Panc1 (cell line): ENCODE data around the gene KRTAP26-1. TPM values are rescaled to one million over a fixed set of nuclear protein-coding genes. Genes with fewer than 3 reads are reported as not detected.

ENCODE experiments used
- ATAC-seq: fragments of 200-7000 bp; cut with Tn5 transposase; 2 replicates; pipeline ENCODE4 v1.9.1; 2020; ENCODE audit warnings: mild to moderate bottlenecking, moderate library complexity
- BruUV-seq: library from RNA; stranded (reverse); fragments of 400-500 nt; replicated peaks from 2 replicates; lab custom pipeline; 2021; lab: Mats Ljungman, UMichigan
- CTCF ChIA-PET: fragments of 300-600 bp; sonication (Branson Sonifier 250); formaldehyde crosslinking; loops from one replicate; lab custom pipeline; 2022; ENCODE audit warnings: antibody characterized with exemption; lab: Charles Lee
- POLR2A ChIA-PET: fragments of 300-600 bp; sonication (Branson Sonifier 250); formaldehyde crosslinking; loops from one replicate; lab custom pipeline; 2022; ENCODE audit warnings: antibody characterized with exemption; lab: Charles Lee
- DNase-seq: peaks from one replicate; pipeline ENCODE4 v3.0.0-alpha.2; 2010; ENCODE audit warnings: low read depth, low spot score
- H3K27ac ChIP-seq: 2 replicates; pipeline ENCODE4 v1.5.1; 2011; ENCODE audit warnings: mild to moderate bottlenecking, low read length, inconsistent platforms
- H3K27me3 ChIP-seq: fragments of 200-500 bp; sonication (Bioruptor generic); 2 replicates; pipeline ENCODE4 v1.6.0; 2014; ENCODE audit warnings: low read length, inconsistent platforms; ENCODE audit not compliant: control insufficient read depth, insufficient read depth
- H3K36me3 ChIP-seq: fragments of 200-500 bp; sonication (Bioruptor generic); 2 replicates; pipeline ENCODE4 v1.5.1; 2014; ENCODE audit warnings: inconsistent platforms, mild to moderate bottlenecking, low read length, moderate library complexity; ENCODE audit not compliant: control insufficient read depth, insufficient read depth
- H3K4me1 ChIP-seq: 2 replicates; pipeline ENCODE4 v1.5.1; 2011; ENCODE audit warnings: inconsistent platforms, mild to moderate bottlenecking, low read length, moderate library complexity; ENCODE audit not compliant: control insufficient read depth, insufficient read depth
- H3K4me3 ChIP-seq, 2 experiments: 2 replicates each; pipeline ENCODE4 v1.5.1; 2011 to 2012; ENCODE audit warnings: low read depth in 2 of 2, low read length in 2 of 2, mild to moderate bottlenecking in 2 of 2, inconsistent platforms in 1 of 2, moderate library complexity in 1 of 2
- H3K9me3 ChIP-seq: fragments of 200-500 bp; sonication (Bioruptor generic); 2 replicates; pipeline ENCODE4 v1.5.1; 2014; ENCODE audit warnings: low read depth, mild to moderate bottlenecking, inconsistent platforms, low read length, moderate library complexity; ENCODE audit not compliant: control insufficient read depth, insufficient read depth
- POLR2AphosphoS5 ChIP-seq: IDR thresholded peaks from 2 replicates; pipeline ENCODE4 v1.6.1; 2012; ENCODE audit warnings: mild to moderate bottlenecking, low read depth, low read length, moderate library complexity
- SIN3A ChIP-seq: IDR thresholded peaks from 2 replicates; pipeline ENCODE4 v1.6.1; 2012; ENCODE audit warnings: low read depth, mild to moderate bottlenecking, low read length, moderate library complexity, borderline replicate concordance; ENCODE audit not compliant: insufficient read depth
- TCF7L2 ChIP-seq: IDR thresholded peaks from 2 replicates; pipeline ENCODE4 v1.6.1; 2011; ENCODE audit warnings: mild to moderate bottlenecking, low read depth, low read length, inconsistent platforms
- in situ Hi-C: cut with HindIII; loops from 2 replicates; pipeline ENCODE4 v1.10.0; 2016; ENCODE audit warnings: low sequenced_read_pairs, low pct_unique_long_range_greater_than_20kb
- intact Hi-C: fragments of 100-400 bp; cut with micrococcal nuclease; formaldehyde crosslinking; loops from one replicate; pipeline ENCODE4 v1.10.0; 2022; ENCODE audit not compliant: unreplicated experiment
- total RNA-seq: library from RNA; stranded (reverse); gene quantifications from one replicate; pipeline ENCODE4 v1.2.1, GENCODE V29; 2021; ENCODE audit not compliant: unreplicated experiment
- TF ChIP-seq, protein P1 (sequence below), 2 experiments: IDR thresholded peaks; 2 replicates each; pipeline ENCODE4 v1.6.1; 2011 to 2012; ENCODE audit warnings: low read depth in 2 of 2, control low read depth in 1 of 2, low read length in 1 of 2, mild to moderate bottlenecking in 1 of 2, moderate library complexity in 1 of 2; ENCODE audit not compliant: insufficient read depth in 1 of 2
- TF ChIP-seq, protein P2 (sequence below): fragments of 450-650 bp; IDR thresholded peaks from 2 replicates; pipeline ENCODE4 v1.5.1; 2017; ENCODE audit warnings: mild to moderate bottlenecking

Gene KRTAP26-1
- total RNA-seq, 1 experiment from 2014 or later, result not detected

DNA sequence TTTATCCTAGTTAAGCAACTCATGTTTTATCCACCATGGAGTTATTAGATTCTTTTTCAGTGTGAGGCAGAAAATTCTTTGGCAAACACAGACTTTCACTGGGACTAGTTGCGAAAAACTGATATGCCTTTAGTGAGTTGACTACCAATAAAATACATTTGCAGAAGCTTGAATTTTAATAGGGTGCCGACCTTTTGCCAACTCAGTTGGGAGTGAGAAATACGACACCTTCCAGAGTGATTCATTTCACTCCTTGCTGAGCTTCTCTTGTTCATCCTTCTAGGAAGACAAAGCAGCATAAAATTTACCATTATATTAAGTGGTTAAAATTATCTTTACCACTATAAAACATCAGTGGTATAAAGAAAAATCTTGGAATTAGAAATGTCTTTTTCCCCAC lies 29.5 kb upstream of the KRTAP26-1 start:
- CTCF ChIA-PET, result no interaction called here
- H3K4me3 ChIP-seq, result no peak overlapping the region
- no peaks in the 10 kb centered on the region for H3K36me3 ChIP-seq
- TF ChIP-seq SIN3A (no peak), TCF7L2 (no peak), POLR2AphosphoS5 (no peak)
- TF ChIP-seq, protein P1, sequence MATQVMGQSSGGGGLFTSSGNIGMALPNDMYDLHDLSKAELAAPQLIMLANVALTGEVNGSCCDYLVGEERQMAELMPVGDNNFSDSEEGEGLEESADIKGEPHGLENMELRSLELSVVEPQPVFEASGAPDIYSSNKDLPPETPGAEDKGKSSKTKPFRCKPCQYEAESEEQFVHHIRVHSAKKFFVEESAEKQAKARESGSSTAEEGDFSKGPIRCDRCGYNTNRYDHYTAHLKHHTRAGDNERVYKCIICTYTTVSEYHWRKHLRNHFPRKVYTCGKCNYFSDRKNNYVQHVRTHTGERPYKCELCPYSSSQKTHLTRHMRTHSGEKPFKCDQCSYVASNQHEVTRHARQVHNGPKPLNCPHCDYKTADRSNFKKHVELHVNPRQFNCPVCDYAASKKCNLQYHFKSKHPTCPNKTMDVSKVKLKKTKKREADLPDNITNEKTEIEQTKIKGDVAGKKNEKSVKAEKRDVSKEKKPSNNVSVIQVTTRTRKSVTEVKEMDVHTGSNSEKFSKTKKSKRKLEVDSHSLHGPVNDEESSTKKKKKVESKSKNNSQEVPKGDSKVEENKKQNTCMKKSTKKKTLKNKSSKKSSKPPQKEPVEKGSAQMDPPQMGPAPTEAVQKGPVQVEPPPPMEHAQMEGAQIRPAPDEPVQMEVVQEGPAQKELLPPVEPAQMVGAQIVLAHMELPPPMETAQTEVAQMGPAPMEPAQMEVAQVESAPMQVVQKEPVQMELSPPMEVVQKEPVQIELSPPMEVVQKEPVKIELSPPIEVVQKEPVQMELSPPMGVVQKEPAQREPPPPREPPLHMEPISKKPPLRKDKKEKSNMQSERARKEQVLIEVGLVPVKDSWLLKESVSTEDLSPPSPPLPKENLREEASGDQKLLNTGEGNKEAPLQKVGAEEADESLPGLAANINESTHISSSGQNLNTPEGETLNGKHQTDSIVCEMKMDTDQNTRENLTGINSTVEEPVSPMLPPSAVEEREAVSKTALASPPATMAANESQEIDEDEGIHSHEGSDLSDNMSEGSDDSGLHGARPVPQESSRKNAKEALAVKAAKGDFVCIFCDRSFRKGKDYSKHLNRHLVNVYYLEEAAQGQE (IDR thresholded peaks at IDR 0.05; ENCODE audit: insufficient read depth in 1 of 2, low read depth in 2 of 2, low read length in 1 of 2), result no peak
- TF ChIP-seq, protein P2, sequence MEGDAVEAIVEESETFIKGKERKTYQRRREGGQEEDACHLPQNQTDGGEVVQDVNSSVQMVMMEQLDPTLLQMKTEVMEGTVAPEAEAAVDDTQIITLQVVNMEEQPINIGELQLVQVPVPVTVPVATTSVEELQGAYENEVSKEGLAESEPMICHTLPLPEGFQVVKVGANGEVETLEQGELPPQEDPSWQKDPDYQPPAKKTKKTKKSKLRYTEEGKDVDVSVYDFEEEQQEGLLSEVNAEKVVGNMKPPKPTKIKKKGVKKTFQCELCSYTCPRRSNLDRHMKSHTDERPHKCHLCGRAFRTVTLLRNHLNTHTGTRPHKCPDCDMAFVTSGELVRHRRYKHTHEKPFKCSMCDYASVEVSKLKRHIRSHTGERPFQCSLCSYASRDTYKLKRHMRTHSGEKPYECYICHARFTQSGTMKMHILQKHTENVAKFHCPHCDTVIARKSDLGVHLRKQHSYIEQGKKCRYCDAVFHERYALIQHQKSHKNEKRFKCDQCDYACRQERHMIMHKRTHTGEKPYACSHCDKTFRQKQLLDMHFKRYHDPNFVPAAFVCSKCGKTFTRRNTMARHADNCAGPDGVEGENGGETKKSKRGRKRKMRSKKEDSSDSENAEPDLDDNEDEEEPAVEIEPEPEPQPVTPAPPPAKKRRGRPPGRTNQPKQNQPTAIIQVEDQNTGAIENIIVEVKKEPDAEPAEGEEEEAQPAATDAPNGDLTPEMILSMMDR, result no peak
- H3K9me3 ChIP-seq, result no peaks in the 10 kb centered on the region
- H3K27ac ChIP-seq, result no peak overlapping the region
- intact Hi-C loops (no loop called here), in situ Hi-C loops (no loop called here)
- ATAC-seq, result no peak
- no peak for DNase-seq
- POLR2A ChIA-PET, result no interaction called here
- BruUV-seq, result no TSS peak
- no peaks in the 10 kb centered on the region for H3K27me3 ChIP-seq
- no peaks in the 10 kb centered on the region for H3K4me1 ChIP-seq

DNA sequence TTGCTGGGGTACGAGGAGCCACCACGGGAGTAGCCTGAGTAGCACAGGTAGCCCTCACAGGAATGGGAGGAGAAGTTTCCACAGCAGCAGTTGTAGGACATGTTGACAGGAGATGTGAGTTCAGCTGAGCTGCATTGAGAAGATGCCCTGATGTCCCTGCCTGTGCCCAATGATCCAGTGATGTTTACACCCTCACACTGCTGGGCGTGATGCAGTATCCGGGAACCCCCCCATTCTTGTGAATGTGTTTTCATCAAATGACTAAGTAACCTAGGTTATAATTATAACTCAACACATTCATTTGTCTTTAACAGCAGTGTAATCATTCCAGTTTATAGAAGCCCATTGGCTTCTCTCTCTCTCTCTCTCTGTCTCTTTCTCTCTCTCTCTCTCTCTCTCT lies 28.4 kb upstream of the KRTAP26-1 start, which contains the start of gene KRTAP23-1:
Gene KRTAP23-1 (minus strand): TSS at position 101 of the 400 bp plus-strand sequence. CDS start 0 bp downstream, at position 101.
- ATAC-seq, result no peak
- in situ Hi-C loops (no loop called here), intact Hi-C loops (no loop called here)
- no peak for DNase-seq
- TF ChIP-seq, protein P2, result no peak
- TF ChIP-seq SIN3A (no peak), POLR2AphosphoS5 (no peak), TCF7L2 (no peak)
- TF ChIP-seq, protein P1 (IDR thresholded peaks at IDR 0.05; ENCODE audit: insufficient read depth in 1 of 2, low read depth in 2 of 2, low read length in 1 of 2), result no peak
- H3K27me3 ChIP-seq, result no peaks in the 10 kb centered on the region
- BruUV-seq, result no TSS peak
- no peak within 1 kb of the TSS for H3K4me3 ChIP-seq
- ChIA-PET CTCF (no interaction called here), POLR2A (no interaction called here)
- no peaks in the 10 kb centered on the region for H3K36me3 ChIP-seq
- H3K4me1 ChIP-seq, result no peaks in the 10 kb centered on the region
- H3K9me3 ChIP-seq, result no peaks in the 10 kb centered on the region
- no peak within 1 kb of the TSS for H3K27ac ChIP-seq
